HepG2 (cell line): ENCODE results near the gene BIRC2. TPM values are rescaled to one million over a fixed set of nuclear protein-coding genes. Genes with fewer than 3 reads are reported as not detected.

Experiments used
- GABPA ChIP-seq, 2 experiments: IDR thresholded peaks; 2 replicates each; pipeline ENCODE4 v1.6.1; 2011 to 2016; ENCODE audit warnings: low read depth in 2 of 2, low read length in 1 of 2, missing biosample characterization in 1 of 2, missing genetic modification characterization in 1 of 2
- GATAD1 ChIP-seq: IDR thresholded peaks from 2 replicates; pipeline ENCODE4 v1.6.1; 2016; ENCODE audit warnings: missing genetic modification reagents, missing compliant biosample characterization
- HNF4A ChIP-seq: sonication (generic); formaldehyde crosslinking; IDR thresholded peaks from 2 replicates; pipeline ENCODE4 v1.4.0; 2020; ENCODE audit warnings: missing genetic modification reagents
- HNRNPK ChIP-seq: fragments of 200-400 bp; formaldehyde crosslinking; IDR thresholded peaks from 2 replicates; pipeline ENCODE4 v1.6.1; 2018; ENCODE audit warnings: low read length, low read depth, moderate library complexity, mild to moderate bottlenecking; ENCODE audit not compliant: poor library complexity, severe bottlenecking
- MBD4 ChIP-seq: IDR thresholded peaks from 2 replicates; pipeline ENCODE4 v1.6.1; 2012; ENCODE audit warnings: low read length, inconsistent platforms, borderline replicate concordance
- NR0B2 ChIP-seq: sonication (generic); formaldehyde crosslinking; IDR thresholded peaks from 2 replicates; pipeline ENCODE4 v1.4.0; 2020; ENCODE audit warnings: mild to moderate bottlenecking, missing genetic modification reagents
- PLRG1 ChIP-seq: fragments of 450-650 bp; conservative IDR thresholded peaks from 2 replicates; pipeline ENCODE4 v1.6.1; 2016
- TGIF2 ChIP-seq: IDR thresholded peaks from 2 replicates; pipeline ENCODE4 v1.6.1; 2016; ENCODE audit warnings: control low read depth, missing compliant biosample characterization
- WIZ ChIP-seq: sonication (generic); formaldehyde crosslinking; IDR thresholded peaks from 2 replicates; pipeline ENCODE4 v1.5.1; 2020; ENCODE audit warnings: mild to moderate bottlenecking, missing genetic modification reagents
- XBP1 ChIP-seq: sonication (generic); formaldehyde crosslinking; IDR thresholded peaks from 2 replicates; pipeline ENCODE4 v1.5.0; 2020; ENCODE audit warnings: missing genetic modification reagents
- YY1 ChIP-seq: IDR thresholded peaks from 2 replicates; pipeline ENCODE4 v1.6.1; 2011; ENCODE audit warnings: low read length, low read depth, moderate library complexity, mild to moderate bottlenecking; ENCODE audit not compliant: insufficient read depth, insufficient replicate concordance
- ZFP36L1 ChIP-seq: sonication (generic); formaldehyde crosslinking; IDR thresholded peaks from 2 replicates; pipeline ENCODE4 v1.8.0; 2022; ENCODE audit warnings: mild to moderate bottlenecking, missing genetic modification reagents, moderate library complexity
- ZKSCAN5 ChIP-seq: sonication (generic); formaldehyde crosslinking; IDR thresholded peaks from 2 replicates; pipeline ENCODE4 v1.5.1; 2020; ENCODE audit warnings: mild to moderate bottlenecking, missing genetic modification reagents
- ZNF264 ChIP-seq: sonication (generic); formaldehyde crosslinking; IDR thresholded peaks from 2 replicates; pipeline ENCODE4 v1.4.0; 2020; ENCODE audit warnings: missing genetic modification reagents
- ZNF292 ChIP-seq: sonication (generic); formaldehyde crosslinking; IDR thresholded peaks from 2 replicates; pipeline ENCODE4 v1.8.1; 2022; ENCODE audit warnings: mild to moderate bottlenecking, low read depth, missing genetic modification reagents, borderline replicate concordance
- ZNF615 ChIP-seq: sonication (generic); formaldehyde crosslinking; IDR thresholded peaks from 2 replicates; pipeline ENCODE4 v1.5.0; 2020; ENCODE audit warnings: mild to moderate bottlenecking, missing genetic modification reagents, borderline replicate concordance
- ZNF619 ChIP-seq: sonication (generic); formaldehyde crosslinking; IDR thresholded peaks from 2 replicates; pipeline ENCODE4 v1.4.0; 2020; ENCODE audit warnings: mild to moderate bottlenecking, missing genetic modification reagents
- ZSCAN31 ChIP-seq: sonication (generic); formaldehyde crosslinking; IDR thresholded peaks from 2 replicates; pipeline ENCODE4 v1.5.0; 2020; ENCODE audit warnings: low read depth, mild to moderate bottlenecking, missing genetic modification reagents
- polyA plus RNA-seq, 8 experiments: library from polyadenylated mRNA; depleted of rRNA in 3 of 8; stranded (reverse) in 7 of 8; unstranded in 1 of 8; fragments of >200 nt; fragmentation: Illumina TruSeq in 4 of 8; extraction: Trizol in 4 of 8; gene quantifications; 2 replicates each; pipeline versions ENCODE4 v1.2.1 to v1.2.3, GENCODE V29; 2011 to 2016; ENCODE audit warnings: low read depth in 4 of 8, missing spikeins in 1 of 8, mixed read lengths in 1 of 8; ENCODE audit not compliant: insufficient read depth in 1 of 8
- total RNA-seq, 5 experiments: library from RNA; depleted of rRNA; stranded (reverse); fragments of >200 nt; fragmentation: Illumina TruSeq; extraction: Trizol; gene quantifications; 2 replicates each; pipeline ENCODE4 v1.2.3, GENCODE V29; 2016; ENCODE audit warnings: low read depth in 1 of 5
- TF ChIP-seq, protein P1 (sequence below): sonication (generic); formaldehyde crosslinking; IDR thresholded peaks from 2 replicates; pipeline ENCODE4 v1.5.1; 2020; ENCODE audit warnings: mild to moderate bottlenecking, missing genetic modification reagents, moderate library complexity
- TF ChIP-seq, protein P2 (sequence below): sonication (generic); formaldehyde crosslinking; conservative IDR thresholded peaks from 2 replicates; pipeline ENCODE4 v1.4.0; 2020; ENCODE audit warnings: missing genetic modification reagents
- TF ChIP-seq, protein P3 (sequence below): sonication (generic); formaldehyde crosslinking; IDR thresholded peaks from 2 replicates; pipeline ENCODE4 v1.5.0; 2020; ENCODE audit warnings: missing genetic modification reagents, mild to moderate bottlenecking, borderline replicate concordance

Gene BIRC2
- total and polyA plus RNA-seq, 2 of the 13 experiments (the other 11 are each of a cell fraction or from before 2014, with no cell fraction given): 61.7 to 62.2 TPM

GRCh38 chr11:102317099-102317767, 29.8 kb upstream of the BIRC2 start, which contains the start of gene BIRC3 (continued):
- TF ChIP-seq ZSCAN31: 0 out of 2 replicates have a peak, but pooled peaks have one; percentile 31
- TF ChIP-seq GATAD1: no peak
- TF ChIP-seq ZNF619: no peak
- peak; percentile 16 for TF ChIP-seq YY1
- TF ChIP-seq, protein P1, sequence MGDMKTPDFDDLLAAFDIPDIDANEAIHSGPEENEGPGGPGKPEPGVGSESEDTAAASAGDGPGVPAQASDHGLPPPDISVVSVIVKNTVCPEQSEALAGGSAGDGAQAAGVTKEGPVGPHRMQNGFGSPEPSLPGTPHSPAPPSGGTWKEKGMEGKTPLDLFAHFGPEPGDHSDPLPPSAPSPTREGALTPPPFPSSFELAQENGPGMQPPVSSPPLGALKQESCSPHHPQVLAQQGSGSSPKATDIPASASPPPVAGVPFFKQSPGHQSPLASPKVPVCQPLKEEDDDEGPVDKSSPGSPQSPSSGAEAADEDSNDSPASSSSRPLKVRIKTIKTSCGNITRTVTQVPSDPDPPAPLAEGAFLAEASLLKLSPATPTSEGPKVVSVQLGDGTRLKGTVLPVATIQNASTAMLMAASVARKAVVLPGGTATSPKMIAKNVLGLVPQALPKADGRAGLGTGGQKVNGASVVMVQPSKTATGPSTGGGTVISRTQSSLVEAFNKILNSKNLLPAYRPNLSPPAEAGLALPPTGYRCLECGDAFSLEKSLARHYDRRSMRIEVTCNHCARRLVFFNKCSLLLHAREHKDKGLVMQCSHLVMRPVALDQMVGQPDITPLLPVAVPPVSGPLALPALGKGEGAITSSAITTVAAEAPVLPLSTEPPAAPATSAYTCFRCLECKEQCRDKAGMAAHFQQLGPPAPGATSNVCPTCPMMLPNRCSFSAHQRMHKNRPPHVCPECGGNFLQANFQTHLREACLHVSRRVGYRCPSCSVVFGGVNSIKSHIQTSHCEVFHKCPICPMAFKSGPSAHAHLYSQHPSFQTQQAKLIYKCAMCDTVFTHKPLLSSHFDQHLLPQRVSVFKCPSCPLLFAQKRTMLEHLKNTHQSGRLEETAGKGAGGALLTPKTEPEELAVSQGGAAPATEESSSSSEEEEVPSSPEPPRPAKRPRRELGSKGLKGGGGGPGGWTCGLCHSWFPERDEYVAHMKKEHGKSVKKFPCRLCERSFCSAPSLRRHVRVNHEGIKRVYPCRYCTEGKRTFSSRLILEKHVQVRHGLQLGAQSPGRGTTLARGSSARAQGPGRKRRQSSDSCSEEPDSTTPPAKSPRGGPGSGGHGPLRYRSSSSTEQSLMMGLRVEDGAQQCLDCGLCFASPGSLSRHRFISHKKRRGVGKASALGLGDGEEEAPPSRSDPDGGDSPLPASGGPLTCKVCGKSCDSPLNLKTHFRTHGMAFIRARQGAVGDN (CRISPR knock-in tag): peak; percentile 97
- no peak for TF ChIP-seq ZNF615 (CRISPR knock-in tag)
- TF ChIP-seq ZKSCAN5 (CRISPR knock-in tag): no peak
- TF ChIP-seq PLRG1: no peak
- no peak for TF ChIP-seq MBD4
- peak; percentile 90; the same call in 1 of the 2 replicates for TF ChIP-seq ZNF292 (CRISPR knock-in tag)
- no peak for TF ChIP-seq GABPA (IDR thresholded peaks at IDR 0.05; ENCODE audit: low read depth, low read length)
- no peak for TF ChIP-seq GABPA (CRISPR knock-in tag; IDR thresholded peaks at IDR 0.05; ENCODE audit: low read depth)
- no peak for TF ChIP-seq ZFP36L1 (CRISPR knock-in tag)
- no peak for TF ChIP-seq WIZ (CRISPR knock-in tag)
- TF ChIP-seq, protein P2, sequence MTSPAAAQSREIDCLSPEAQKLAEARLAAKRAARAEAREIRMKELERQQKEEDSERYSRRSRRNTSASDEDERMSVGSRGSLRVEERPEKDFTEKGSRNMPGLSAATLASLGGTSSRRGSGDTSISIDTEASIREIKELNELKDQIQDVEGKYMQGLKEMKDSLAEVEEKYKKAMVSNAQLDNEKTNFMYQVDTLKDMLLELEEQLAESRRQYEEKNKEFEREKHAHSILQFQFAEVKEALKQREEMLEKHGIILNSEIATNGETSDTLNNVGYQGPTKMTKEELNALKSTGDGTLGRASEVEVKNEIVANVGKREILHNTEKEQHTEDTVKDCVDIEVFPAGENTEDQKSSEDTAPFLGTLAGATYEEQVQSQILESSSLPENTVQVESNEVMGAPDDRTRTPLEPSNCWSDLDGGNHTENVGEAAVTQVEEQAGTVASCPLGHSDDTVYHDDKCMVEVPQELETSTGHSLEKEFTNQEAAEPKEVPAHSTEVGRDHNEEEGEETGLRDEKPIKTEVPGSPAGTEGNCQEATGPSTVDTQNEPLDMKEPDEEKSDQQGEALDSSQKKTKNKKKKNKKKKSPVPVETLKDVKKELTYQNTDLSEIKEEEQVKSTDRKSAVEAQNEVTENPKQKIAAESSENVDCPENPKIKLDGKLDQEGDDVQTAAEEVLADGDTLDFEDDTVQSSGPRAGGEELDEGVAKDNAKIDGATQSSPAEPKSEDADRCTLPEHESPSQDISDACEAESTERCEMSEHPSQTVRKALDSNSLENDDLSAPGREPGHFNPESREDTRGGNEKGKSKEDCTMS: no peak
- peak; percentile 51; the same call in 1 of the 2 replicates for TF ChIP-seq TGIF2 (CRISPR knock-in tag)
- TF ChIP-seq XBP1 (CRISPR knock-in tag): no peak
- TF ChIP-seq NR0B2 (CRISPR knock-in tag): no peak
- no peak for TF ChIP-seq HNF4A (CRISPR knock-in tag)
- TF ChIP-seq HNRNPK: no peak
- no peak for TF ChIP-seq ZNF264
- TF ChIP-seq, protein P3, sequence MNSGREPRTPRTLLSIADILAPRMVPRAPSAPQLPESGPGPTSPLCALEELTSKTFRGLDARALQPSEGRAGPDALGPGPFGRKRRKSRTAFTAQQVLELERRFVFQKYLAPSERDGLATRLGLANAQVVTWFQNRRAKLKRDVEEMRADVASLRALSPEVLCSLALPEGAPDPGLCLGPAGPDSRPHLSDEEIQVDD: no peak
